Subcutaneous adipose tissue (tissue), 4 donors: ENCODE results near the gene PPP2R2B. TPM values are rescaled to one million over a fixed set of nuclear protein-coding genes. Genes with fewer than 3 reads are reported as not detected.

Source experiments
- CTCF ChIP-seq: fragments of 450-650 bp; IDR thresholded peaks from one replicate; pipeline ENCODE4 v1.5.1; 2016; ENCODE audit warnings: low read depth, mild to moderate bottlenecking, control low read depth, antibody characterized with exemption, moderate library complexity
- total RNA-seq, 4 donors: library from RNA; depleted of rRNA; stranded (reverse); fragments of >200 nt; gene quantifications; one replicate each; pipeline ENCODE4 v1.1.0, GENCODE V29; 2016

The PPP2R2B gene
- total RNA-seq, 4 donors from 2014 or later = 0.34 to 0.66 TPM; not detected in 2

- no peak for TF ChIP-seq CTCF
These were observed 208.9 kb downstream of the PPP2R2B start for GRCh38 chr5:146669656-146670055.

GRCh38 chr5:146667633-146668272 lies 210.8 kb downstream of the PPP2R2B start:
- TF ChIP-seq CTCF = no peak

DNA sequence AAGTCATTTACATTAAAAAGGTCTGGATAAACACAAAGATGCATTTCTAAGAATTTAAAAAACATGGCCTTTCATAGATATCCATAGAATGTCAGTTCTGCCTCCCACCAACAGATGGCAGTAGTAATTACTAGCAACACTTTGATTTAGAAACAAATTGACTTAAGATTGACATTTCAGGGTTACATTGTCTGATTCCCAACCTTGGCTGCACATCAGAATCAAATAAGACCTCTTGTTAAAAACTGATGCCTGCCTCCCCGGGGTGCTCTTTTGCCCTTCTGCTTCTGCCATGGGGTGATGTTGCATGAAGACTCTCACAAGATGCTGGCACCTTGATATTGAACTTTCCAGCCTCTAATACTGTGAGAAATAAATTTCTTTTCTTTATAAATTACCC lies 216.3 kb downstream of the PPP2R2B start:
- no peak for TF ChIP-seq CTCF

- no peak for TF ChIP-seq CTCF
These were observed 218.1 kb downstream of the PPP2R2B start for GRCh38 chr5:146660376-146660960.

DNA sequence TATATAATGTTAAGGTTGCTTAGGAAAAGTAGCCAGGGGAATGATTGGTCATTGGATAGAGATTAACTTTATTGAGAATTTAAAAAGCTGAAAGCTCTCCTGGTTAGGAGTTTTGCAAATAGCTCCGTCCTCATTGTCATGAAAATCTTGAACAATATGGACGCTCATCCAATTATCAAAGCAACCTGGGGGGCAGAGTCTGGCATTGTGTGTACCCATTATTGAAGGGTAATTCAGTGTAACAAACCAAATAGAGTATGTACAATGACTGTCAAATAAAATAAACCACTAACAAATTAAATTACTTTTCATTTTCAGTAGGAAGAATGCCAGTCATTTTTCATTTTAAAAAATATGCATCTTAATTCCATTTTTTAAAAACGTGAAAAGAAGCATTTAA lies 218.6 kb downstream of the PPP2R2B start:
- TF ChIP-seq CTCF = no peak

GRCh38 chr5:146656703-146657102 lies 221.9 kb downstream of the PPP2R2B start:
- no peak for TF ChIP-seq CTCF

DNA sequence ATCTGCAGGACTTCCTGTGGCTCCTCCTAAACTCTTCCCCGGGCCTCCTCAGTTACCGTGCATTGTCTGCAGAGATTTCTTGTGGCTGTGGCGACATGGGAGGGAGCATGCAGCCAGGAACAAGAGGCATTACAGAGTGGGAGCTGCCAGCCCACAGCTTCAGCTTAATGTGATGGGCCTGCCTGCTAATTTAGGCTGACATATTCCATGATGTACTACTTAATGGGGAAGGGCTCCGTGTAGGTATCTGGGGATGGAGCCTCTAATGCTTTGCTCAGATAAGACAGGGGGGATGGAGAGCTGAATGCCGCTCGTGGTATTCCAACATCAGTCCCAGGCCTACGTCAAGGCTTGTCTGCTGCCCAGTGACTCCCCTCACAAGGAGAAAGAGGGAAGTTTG lies 225.0 kb downstream of the PPP2R2B start:
- no peak for TF ChIP-seq CTCF
